MM.1S (cell line): Measurements from ENCODE around the gene SYCN.

Source experiments
- CTCF ChIP-seq: fragments of 300-600 bp; sonication (generic); IDR thresholded peaks from 2 replicates; pipeline ENCODE4 v1.5.1; 2016; ENCODE audit warnings: antibody characterized with exemption, low read length, mixed read lengths
- EZH2 ChIP-seq: fragments of 300-600 bp; sonication (generic); optimal IDR thresholded peaks from 2 replicates; pipeline ENCODE3; 2017; ENCODE audit warnings: low read depth, mild to moderate bottlenecking, antibody characterized with exemption, low read length, mixed read lengths
- EZH2phosphoT487 ChIP-seq: fragments of 300-600 bp; sonication (generic); IDR thresholded peaks from 2 replicates; pipeline ENCODE4 v1.6.1; 2018; ENCODE audit warnings: antibody characterized with exemption, low read length

- TF ChIP-seq CTCF (no peak), EZH2phosphoT487 (no peak), EZH2 (no peak)
Measured at GRCh38 chr19:39165857-39166256, 38.2 kb downstream of the SYCN start.
